Endothelial cell of umbilical vein (primary cell): Measurements from ENCODE around the gene MID1.

Experiments
- CTCF ChIP-seq, 2 donors: IDR thresholded peaks; 1 replicate in 1 of 2; 2 replicates in 1 of 2; pipeline ENCODE4 v1.5.1; 2011; ENCODE audit warnings: low read length in 2 of 2, mild to moderate bottlenecking in 2 of 2, moderate library complexity in 2 of 2, control low read depth in 1 of 2, inconsistent platforms in 1 of 2, low read depth in 1 of 2; ENCODE audit not compliant: insufficient read depth in 1 of 2; ENCODE audit errors: extremely low read depth in 1 of 2
- EZH2 ChIP-seq: IDR thresholded peaks from 2 replicates; pipeline ENCODE4 v1.6.1; 2012; ENCODE audit warnings: borderline replicate concordance, low read depth, mild to moderate bottlenecking, moderate library complexity, low read length, inconsistent platforms; ENCODE audit not compliant: severe bottlenecking
- FOS ChIP-seq: IDR thresholded peaks from 2 replicates; pipeline ENCODE4 v1.6.1; 2011; ENCODE audit warnings: mild to moderate bottlenecking, low read length, moderate library complexity, borderline replicate concordance; ENCODE audit not compliant: insufficient read depth
- MAX ChIP-seq: IDR thresholded peaks from 2 replicates; pipeline ENCODE4 v1.6.1; 2011; ENCODE audit not compliant: insufficient read depth, insufficient read length
- MYC ChIP-seq: IDR thresholded peaks from one replicate; pipeline ENCODE4 v1.6.1; 2011; ENCODE audit warnings: mild to moderate bottlenecking, low read depth, low read length
- POLR2A ChIP-seq: IDR thresholded peaks from 2 replicates; pipeline ENCODE4 v1.6.1; 2012; ENCODE audit warnings: low read depth, mild to moderate bottlenecking, control low read depth, low read length
- POLR2AphosphoS5 ChIP-seq: IDR thresholded peaks from 2 replicates; pipeline ENCODE4 v1.6.1; 2012; ENCODE audit warnings: low read depth, mild to moderate bottlenecking, control low read depth, low read length, moderate library complexity; ENCODE audit not compliant: insufficient read depth

- TF ChIP-seq POLR2AphosphoS5 (no peak), CTCF (IDR thresholded peaks at IDR 0.05; ENCODE audit: extremely low read depth in 1 of 2, insufficient read depth in 1 of 2, low read depth in 1 of 2, low read length in 2 of 2) (no peak), POLR2A (no peak), EZH2 (no peak), MYC (no peak), MAX (no peak), FOS (no peak)
These were observed 28.9 kb upstream of the MID1 start for GRCh38 chrX:10649265-10649664.
